Measurements from ENCODE around the gene DLG5.

Gene DLG5

GRCh38 chr10:77867124-77867719 lies 59.3 kb downstream of the DLG5 start:
- no peak for DNase-seq (ENCODE audit: low read depth in 2 of 2)

GRCh38 chr10:77866598-77866997 lies 60.0 kb downstream of the DLG5 start:
- DNase-seq (ENCODE audit: low read depth in 2 of 2) = no peak

GRCh38 chr10:77865580-77866324 lies 60.8 kb downstream of the DLG5 start:
- no peak for DNase-seq (ENCODE audit: low read depth in 2 of 2)

- DNase-seq (ENCODE audit: low read depth in 2 of 2) = no peak
Observed at GRCh38 chr10:77864151-77864851, 62.3 kb downstream of the DLG5 start.

- DNase-seq (ENCODE audit: low read depth in 2 of 2) = no peak
Observed at GRCh38 chr10:77863446-77863845, 63.1 kb downstream of the DLG5 start.

- no peak for DNase-seq (ENCODE audit: low read depth in 2 of 2)
Observed at GRCh38 chr10:77862595-77862994, 64.0 kb downstream of the DLG5 start.

GRCh38 chr10:77861366-77861765 lies 65.2 kb downstream of the DLG5 start:
- no peak for DNase-seq (ENCODE audit: low read depth in 2 of 2)

GRCh38 chr10:77859865-77860282 lies 66.7 kb downstream of the DLG5 start:
- no peak for DNase-seq (ENCODE audit: low read depth in 2 of 2)

- no peak for DNase-seq (ENCODE audit: low read depth in 2 of 2)
Observed at GRCh38 chr10:77859200-77859864, 67.2 kb downstream of the DLG5 start.

- no peak for DNase-seq (ENCODE audit: low read depth in 2 of 2)
Observed at GRCh38 chr10:77857272-77857671, 69.3 kb downstream of the DLG5 start.

GRCh38 chr10:77856566-77856965 lies 70.0 kb downstream of the DLG5 start:
- DNase-seq (ENCODE audit: low read depth in 2 of 2) = no peak

- DNase-seq (ENCODE audit: low read depth in 2 of 2) = no peak
Observed at GRCh38 chr10:77855404-77856155, 71.0 kb downstream of the DLG5 start.

GRCh38 chr10:77854115-77854514 lies 72.4 kb downstream of the DLG5 start:
- DNase-seq (ENCODE audit: low read depth in 2 of 2) = no peak

- no peak for DNase-seq (ENCODE audit: low read depth in 2 of 2)
Observed at GRCh38 chr10:77853256-77853655, 73.3 kb downstream of the DLG5 start.

GRCh38 chr10:77850620-77851231 lies 75.8 kb downstream of the DLG5 start:
- DNase-seq (ENCODE audit: low read depth in 2 of 2) = no peak

- no peak for DNase-seq (ENCODE audit: low read depth in 2 of 2)
Observed at GRCh38 chr10:77849039-77849664, 77.4 kb downstream of the DLG5 start.

- peak; percentile 11 to 32 for DNase-seq (ENCODE audit: low read depth in 2 of 2)
Observed at GRCh38 chr10:77846718-77847311, 79.7 kb downstream of the DLG5 start.

GRCh38 chr10:77845451-77845850 lies 81.1 kb downstream of the DLG5 start:
- DNase-seq (ENCODE audit: low read depth in 2 of 2) = no peak

- DNase-seq (ENCODE audit: low read depth in 2 of 2) = no peak
Observed at GRCh38 chr10:77844713-77845445, 81.7 kb downstream of the DLG5 start.

GRCh38 chr10:77844177-77844576 lies 82.4 kb downstream of the DLG5 start:
- no peak for DNase-seq (ENCODE audit: low read depth in 2 of 2)

Data from stimulated activated CD8-positive, alpha-beta memory T cell treated with anti-CD3 and anti-CD28 coated beads, Interleukin-7, amount 100 ng/mL, for 4 hours (primary cell).